ENCODE results near the gene TBC1D22A. TPM values are rescaled to one million over a fixed set of nuclear protein-coding genes. Genes with fewer than 3 reads are reported as not detected.

The TBC1D22A gene
- total RNA-seq, 1 donor from 2014 or later, result 18.9 TPM

DNA sequence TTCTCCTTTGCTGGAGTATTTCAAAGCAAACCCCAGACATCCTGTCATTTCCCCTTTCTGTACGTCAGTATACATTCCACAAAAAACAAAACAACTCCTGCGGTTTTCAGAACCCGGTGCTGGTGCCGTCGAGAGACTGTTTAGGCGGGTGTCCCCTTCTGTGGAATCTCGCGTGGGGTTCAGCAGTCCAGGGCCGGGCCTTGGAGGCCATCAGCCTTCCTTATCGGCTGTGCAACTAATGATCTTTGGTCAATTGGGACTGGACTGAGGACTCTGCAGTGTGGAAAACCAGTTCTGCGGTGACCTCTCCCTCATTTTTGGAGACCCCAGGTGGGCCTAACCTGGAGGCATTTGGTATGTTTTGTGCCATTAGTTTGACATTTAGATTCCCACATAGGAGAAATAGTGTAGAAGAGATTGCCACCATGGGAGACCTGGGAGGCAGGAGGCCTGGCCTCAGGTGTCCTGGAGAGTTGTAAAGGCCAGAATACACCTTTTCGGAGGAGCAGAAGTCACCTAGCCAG is 84.4 kb downstream of the TBC1D22A start:
- H3K36me3 Mint-ChIP-seq (ENCODE audit: low read depth), result no peaks in the 10 kb centered on the region
- H3K27ac Mint-ChIP-seq (ENCODE audit: unreplicated experiment), result peak overlapping the region; percentile 53
- H3K27me3 Mint-ChIP-seq (ENCODE audit: low read depth), result no peaks in the 10 kb centered on the region
- peaks cover 44% of the 10 kb centered on the region for H3K4me1 Mint-ChIP-seq (ENCODE audit: low read depth)
- no peaks in the 10 kb centered on the region for H3K9me3 Mint-ChIP-seq (ENCODE audit: low read depth)
- TF ChIP-seq CTCF (IDR thresholded peaks at IDR 0.05), result no peak
- no peak overlapping the region for H3K4me3 Mint-ChIP-seq (ENCODE audit: unreplicated experiment)
- DNase-seq (ENCODE audit: low spot score), result no peak

DNA sequence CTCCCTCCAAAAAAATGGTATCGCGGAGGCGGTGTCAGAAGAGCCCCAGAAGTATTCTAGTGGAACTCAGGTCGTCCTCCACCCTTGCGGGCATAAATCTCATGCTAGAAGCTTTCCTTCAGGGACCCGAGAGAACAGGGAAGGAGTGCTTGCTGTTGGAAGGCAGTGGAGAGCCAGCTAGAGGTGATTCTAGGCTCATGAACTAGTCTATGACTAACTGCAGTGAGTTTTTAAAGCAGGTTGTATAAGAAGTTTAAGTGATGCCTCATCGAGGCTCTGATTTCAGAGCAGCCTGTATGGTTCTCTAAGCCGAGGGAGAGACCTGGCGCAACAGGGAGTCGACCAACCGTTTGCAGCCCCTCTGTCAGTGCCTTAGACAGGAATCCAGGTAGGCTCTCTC is 85.7 kb downstream of the TBC1D22A start:
- DNase-seq (ENCODE audit: low spot score), result no peak
- no peak for TF ChIP-seq CTCF (IDR thresholded peaks at IDR 0.05)
- Mint-ChIP-seq H3K9me3 (ENCODE audit: low read depth) (no peaks in the 10 kb centered on the region), H3K27me3 (ENCODE audit: low read depth) (no peaks in the 10 kb centered on the region), H3K36me3 (ENCODE audit: low read depth) (no peaks in the 10 kb centered on the region), H3K4me1 (ENCODE audit: low read depth) (peaks cover 44% of the 10 kb centered on the region), H3K4me3 (ENCODE audit: unreplicated experiment) (no peak overlapping the region), H3K27ac (ENCODE audit: unreplicated experiment) (no peak overlapping the region)

DNA sequence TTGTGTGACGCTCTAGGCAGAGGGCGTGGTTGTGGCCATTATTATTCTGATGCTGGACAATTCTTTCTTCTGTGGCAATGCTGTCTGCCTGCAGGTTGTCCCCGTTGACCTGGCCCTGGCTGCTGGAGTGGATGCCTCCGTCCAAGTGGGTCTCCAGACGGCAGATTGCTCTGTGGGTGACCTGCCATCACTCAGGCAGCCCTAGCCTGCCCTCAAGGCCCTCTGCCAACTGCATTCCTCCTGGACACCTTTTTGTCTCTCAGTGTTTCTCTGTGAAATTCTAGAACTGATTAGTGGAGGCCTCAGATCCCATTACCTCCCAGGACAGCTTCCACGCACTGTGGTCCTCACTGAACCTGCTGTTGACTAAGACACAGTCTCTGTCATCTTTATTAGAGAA is 86.7 kb downstream of the TBC1D22A start:
- Mint-ChIP-seq H3K4me3 (ENCODE audit: unreplicated experiment) (no peak overlapping the region), H3K4me1 (ENCODE audit: low read depth) (peaks cover 37% of the 10 kb centered on the region), H3K27ac (ENCODE audit: unreplicated experiment) (no peak overlapping the region), H3K36me3 (ENCODE audit: low read depth) (peaks cover 1% of the 10 kb centered on the region), H3K27me3 (ENCODE audit: low read depth) (no peaks in the 10 kb centered on the region), H3K9me3 (ENCODE audit: low read depth) (no peaks in the 10 kb centered on the region)
- no peak for DNase-seq (ENCODE audit: low spot score)
- no peak for TF ChIP-seq CTCF (IDR thresholded peaks at IDR 0.05)

- DNase-seq (ENCODE audit: low spot score), result no peak
- H3K4me3 Mint-ChIP-seq (ENCODE audit: unreplicated experiment), result no peak overlapping the region
- peaks cover 1% of the 10 kb centered on the region for H3K36me3 Mint-ChIP-seq (ENCODE audit: low read depth)
- no peaks in the 10 kb centered on the region for H3K27me3 Mint-ChIP-seq (ENCODE audit: low read depth)
- no peak overlapping the region for H3K27ac Mint-ChIP-seq (ENCODE audit: unreplicated experiment)
- no peaks in the 10 kb centered on the region for H3K9me3 Mint-ChIP-seq (ENCODE audit: low read depth)
- no peak for TF ChIP-seq CTCF (IDR thresholded peaks at IDR 0.05)
- peaks cover 30% of the 10 kb centered on the region for H3K4me1 Mint-ChIP-seq (ENCODE audit: low read depth)
Observed at GRCh38 chr22:46849951-46850350, 87.5 kb downstream of the TBC1D22A start.

DNA sequence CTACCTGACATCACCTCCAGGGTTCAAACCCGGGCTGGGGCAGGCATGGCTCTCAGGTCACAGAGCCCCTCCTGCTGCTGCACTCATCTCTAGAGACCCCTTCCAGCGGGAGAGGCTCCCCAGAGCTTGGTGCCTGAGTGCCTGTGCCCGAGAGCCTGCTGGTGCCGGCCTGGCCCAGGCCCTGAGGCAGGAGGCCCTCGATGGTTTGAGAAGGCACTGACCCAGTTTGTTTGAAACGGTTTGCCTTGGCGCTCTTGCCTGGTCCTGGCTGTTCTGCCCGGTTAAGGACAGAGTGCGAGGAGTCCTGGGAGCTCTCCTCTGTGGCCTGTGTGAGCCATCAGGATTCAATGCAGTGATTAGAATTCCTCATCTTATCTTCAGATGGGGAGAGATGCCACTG is 88.9 kb downstream of the TBC1D22A start:
- DNase-seq (ENCODE audit: low spot score), result no peak
- H3K27me3 Mint-ChIP-seq (ENCODE audit: low read depth), result no peaks in the 10 kb centered on the region
- H3K4me3 Mint-ChIP-seq (ENCODE audit: unreplicated experiment), result no peak overlapping the region
- no peaks in the 10 kb centered on the region for H3K9me3 Mint-ChIP-seq (ENCODE audit: low read depth)
- H3K27ac Mint-ChIP-seq (ENCODE audit: unreplicated experiment), result no peak overlapping the region
- peaks cover 17% of the 10 kb centered on the region for H3K4me1 Mint-ChIP-seq (ENCODE audit: low read depth)
- TF ChIP-seq CTCF (IDR thresholded peaks at IDR 0.05), result no peak
- peaks cover 1% of the 10 kb centered on the region for H3K36me3 Mint-ChIP-seq (ENCODE audit: low read depth)
